Epithelial cell of esophagus (primary cell): ENCODE measurements around the gene CSNK2B.

Experiments
- DNase-seq: peaks from one replicate; pipeline ENCODE4 v3.0.0; 2010; ENCODE audit warnings: low read depth
- H3K4me3 ChIP-seq: 2 replicates; pipeline ENCODE4 v1.5.1; 2011; ENCODE audit warnings: mild to moderate bottlenecking, low read length, control low read depth
- TF ChIP-seq, protein P1 (sequence below): IDR thresholded peaks from 2 replicates; pipeline ENCODE4 v1.5.1; 2011; ENCODE audit warnings: low read depth, mild to moderate bottlenecking, low read length, control low read depth, inconsistent platforms; ENCODE audit not compliant: insufficient read depth; ENCODE audit errors: missing control alignments

Gene CSNK2B

DNA sequence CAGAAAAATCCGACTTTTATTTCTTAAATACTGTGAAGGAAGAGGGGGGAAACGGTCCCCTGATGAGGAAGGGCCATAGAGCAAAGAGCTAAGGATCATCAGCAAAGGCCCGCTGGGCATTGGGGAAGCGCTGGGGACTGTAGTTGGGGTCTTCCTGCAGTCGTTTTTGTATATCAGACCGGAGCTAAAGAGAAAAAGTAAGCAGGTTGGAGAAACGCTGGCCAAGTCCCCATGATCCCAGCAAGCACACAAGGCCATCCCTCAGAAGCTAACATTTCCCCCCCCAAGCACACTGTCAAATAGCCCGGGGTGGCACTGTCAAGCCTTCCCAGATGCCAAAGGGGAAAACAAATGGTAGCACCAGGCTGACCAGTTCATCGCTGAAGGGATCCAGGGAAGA lies 26.8 kb upstream of the CSNK2B start:
- TF ChIP-seq, protein P1, sequence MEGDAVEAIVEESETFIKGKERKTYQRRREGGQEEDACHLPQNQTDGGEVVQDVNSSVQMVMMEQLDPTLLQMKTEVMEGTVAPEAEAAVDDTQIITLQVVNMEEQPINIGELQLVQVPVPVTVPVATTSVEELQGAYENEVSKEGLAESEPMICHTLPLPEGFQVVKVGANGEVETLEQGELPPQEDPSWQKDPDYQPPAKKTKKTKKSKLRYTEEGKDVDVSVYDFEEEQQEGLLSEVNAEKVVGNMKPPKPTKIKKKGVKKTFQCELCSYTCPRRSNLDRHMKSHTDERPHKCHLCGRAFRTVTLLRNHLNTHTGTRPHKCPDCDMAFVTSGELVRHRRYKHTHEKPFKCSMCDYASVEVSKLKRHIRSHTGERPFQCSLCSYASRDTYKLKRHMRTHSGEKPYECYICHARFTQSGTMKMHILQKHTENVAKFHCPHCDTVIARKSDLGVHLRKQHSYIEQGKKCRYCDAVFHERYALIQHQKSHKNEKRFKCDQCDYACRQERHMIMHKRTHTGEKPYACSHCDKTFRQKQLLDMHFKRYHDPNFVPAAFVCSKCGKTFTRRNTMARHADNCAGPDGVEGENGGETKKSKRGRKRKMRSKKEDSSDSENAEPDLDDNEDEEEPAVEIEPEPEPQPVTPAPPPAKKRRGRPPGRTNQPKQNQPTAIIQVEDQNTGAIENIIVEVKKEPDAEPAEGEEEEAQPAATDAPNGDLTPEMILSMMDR = no peak
- H3K4me3 ChIP-seq = no peak overlapping the region
- no peak for DNase-seq

- H3K4me3 ChIP-seq = no peak overlapping the region
- TF ChIP-seq, protein P1 = no peak
- no peak for DNase-seq
Observed at GRCh38 chr6:31639449-31639861, 26.4 kb upstream of the CSNK2B start.

GRCh38 chr6:31640612-31641011 lies 25.3 kb upstream of the CSNK2B start:
- TF ChIP-seq, protein P1 = no peak
- no peak for DNase-seq
- H3K4me3 ChIP-seq = no peak overlapping the region

DNA sequence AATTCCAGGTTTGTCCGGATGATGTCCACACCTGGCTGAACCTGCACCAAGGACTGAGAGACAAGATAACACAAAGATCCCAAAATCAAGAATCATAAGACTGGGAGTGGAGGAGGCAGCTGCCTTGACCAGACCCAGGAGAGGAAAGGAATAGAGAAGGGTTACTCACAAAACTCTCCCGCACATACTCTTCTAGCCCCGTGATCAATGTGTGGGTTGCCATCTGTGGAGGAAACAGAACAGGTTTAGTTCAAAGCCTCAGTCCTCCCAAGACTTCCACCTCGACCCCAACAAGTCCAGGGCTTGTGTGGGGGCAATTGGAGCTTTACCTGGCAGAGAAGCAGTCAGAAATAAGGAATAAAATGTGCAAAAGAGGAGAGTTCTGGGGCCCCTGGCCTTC lies 24.5 kb upstream of the CSNK2B start:
- DNase-seq = no peak
- TF ChIP-seq, protein P1 = no peak
- no peak overlapping the region for H3K4me3 ChIP-seq

DNA sequence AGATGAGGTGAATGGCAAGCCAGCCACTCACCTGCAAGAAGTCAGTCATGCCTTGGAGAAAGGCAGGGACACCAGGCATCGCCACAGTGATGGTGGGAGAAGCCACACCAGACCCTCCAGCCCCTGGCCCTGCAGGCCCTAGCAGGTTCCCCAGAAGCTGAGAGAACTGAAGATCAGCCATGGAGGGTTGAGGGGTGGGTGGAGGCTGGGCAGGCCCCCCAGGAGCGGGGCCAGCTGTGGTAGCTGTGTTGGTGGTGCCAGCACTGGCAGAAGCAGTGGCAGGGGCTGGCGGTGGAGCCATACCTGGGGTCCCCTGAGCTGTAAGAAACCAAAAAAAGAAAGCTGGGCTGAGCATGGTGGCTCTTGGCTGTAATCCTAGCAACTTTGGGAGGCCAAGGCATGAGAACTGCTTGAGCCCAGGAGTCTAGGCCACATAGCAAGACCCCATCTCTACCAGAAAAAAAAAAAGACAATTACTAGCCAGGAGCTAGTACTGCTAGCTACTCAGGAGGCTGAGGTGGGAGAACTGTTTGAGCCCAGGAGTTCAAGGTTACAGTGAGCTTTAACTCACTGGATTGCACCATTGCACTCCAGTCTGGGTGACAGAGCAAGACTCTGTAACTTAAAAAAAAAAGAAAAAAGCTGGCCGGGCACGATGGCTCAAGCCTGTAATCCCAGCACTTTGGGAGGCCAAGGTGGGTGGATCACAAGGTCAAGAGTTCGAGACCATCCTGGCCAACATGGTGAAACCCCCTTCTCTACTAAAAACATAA lies 22.9 kb upstream of the CSNK2B start:
- TF ChIP-seq, protein P1 = no peak
- DNase-seq = no peak
- H3K4me3 ChIP-seq = no peak overlapping the region

DNA sequence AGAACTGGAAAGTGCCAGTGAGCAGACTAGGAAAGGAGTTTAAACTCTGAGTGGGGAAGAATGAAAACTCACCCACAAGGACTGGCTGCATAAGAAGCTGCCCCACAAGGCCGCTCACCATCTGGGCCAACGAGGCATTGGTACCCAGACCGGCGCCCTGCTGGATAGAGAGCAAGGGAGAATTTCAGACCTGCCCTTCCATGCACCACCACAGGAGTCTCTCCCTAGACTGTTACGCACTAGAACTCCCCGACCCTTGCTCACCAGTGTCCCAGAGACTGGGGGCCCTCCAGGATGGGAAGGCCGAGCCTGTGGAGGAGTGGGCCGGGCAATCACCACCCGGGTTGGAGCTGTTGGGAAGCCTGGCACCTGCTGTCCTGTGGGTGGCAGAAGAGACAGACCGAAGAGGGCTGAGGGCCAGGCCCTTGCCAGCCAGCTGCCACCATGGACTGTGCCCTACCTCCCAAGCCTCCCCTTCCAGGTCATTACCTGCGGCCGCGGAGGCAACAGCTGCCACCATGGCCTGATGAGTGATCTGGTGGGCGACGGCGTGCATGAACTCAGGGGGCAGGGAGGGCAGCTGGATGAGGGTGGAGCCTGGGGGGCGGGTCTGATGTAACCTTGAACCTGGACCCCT lies 21.9 kb upstream of the CSNK2B start:
- DNase-seq = no peak
- TF ChIP-seq, protein P1 = no peak
- H3K4me3 ChIP-seq = no peak overlapping the region
